ENCODE data around the gene OR5T2. TPM values are rescaled to one million over a fixed set of nuclear protein-coding genes. Genes with fewer than 3 reads are reported as not detected.

Gene OR5T2
- total RNA-seq, 4 donors from 2014 or later, result not detected

DNA sequence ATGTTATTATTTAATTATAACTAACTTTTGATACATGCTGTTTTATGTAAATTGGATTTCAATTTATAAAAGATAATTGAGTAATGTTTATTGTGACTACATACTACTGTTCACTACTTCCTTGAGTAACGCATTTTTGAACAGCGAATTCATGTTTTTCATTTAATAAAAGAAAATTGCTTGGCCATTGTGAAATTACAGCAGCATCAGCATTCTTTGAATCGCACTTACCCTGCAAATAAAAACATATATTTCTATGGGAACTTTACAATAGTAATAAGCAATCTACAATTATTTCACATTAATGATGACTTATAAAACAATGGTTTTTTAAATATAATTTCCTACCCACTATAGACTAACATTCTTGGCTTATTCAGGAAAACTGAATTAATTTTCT, 37.4 kb downstream of the OR5T2 start:
- TF ChIP-seq, protein P1, sequence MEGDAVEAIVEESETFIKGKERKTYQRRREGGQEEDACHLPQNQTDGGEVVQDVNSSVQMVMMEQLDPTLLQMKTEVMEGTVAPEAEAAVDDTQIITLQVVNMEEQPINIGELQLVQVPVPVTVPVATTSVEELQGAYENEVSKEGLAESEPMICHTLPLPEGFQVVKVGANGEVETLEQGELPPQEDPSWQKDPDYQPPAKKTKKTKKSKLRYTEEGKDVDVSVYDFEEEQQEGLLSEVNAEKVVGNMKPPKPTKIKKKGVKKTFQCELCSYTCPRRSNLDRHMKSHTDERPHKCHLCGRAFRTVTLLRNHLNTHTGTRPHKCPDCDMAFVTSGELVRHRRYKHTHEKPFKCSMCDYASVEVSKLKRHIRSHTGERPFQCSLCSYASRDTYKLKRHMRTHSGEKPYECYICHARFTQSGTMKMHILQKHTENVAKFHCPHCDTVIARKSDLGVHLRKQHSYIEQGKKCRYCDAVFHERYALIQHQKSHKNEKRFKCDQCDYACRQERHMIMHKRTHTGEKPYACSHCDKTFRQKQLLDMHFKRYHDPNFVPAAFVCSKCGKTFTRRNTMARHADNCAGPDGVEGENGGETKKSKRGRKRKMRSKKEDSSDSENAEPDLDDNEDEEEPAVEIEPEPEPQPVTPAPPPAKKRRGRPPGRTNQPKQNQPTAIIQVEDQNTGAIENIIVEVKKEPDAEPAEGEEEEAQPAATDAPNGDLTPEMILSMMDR (IDR thresholded peaks at IDR 0.05; ENCODE audit: low read depth), result no peak

- TF ChIP-seq, protein P1 (IDR thresholded peaks at IDR 0.05; ENCODE audit: low read depth), result no peak
Observed at GRCh38 chr11:56188602-56189001, 45.5 kb downstream of the OR5T2 start.

DNA sequence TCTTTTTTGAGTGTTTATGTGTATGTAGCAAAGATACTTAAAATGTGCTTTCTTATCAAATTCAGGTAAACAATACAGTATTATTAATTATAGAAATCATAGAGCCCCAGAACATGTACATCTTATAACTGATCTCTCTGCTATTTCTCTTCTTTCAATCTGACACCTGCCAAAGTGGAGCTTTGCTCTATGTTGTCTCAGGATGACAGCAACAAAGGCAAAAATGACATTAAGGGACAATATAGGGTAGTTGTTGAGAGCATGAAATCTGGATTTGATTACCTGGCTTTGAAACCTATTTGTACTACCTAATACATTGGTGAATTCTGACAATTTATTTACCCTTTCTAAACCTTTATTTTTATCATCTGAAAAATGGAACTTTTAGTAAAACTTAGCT, 50.6 kb downstream of the OR5T2 start:
- TF ChIP-seq, protein P1 (IDR thresholded peaks at IDR 0.05; ENCODE audit: low read depth), result no peak

Other genes starting within 250 kb of the OR5T2 start
- not detected for gene OR5F1, start 239.6 kb downstream of the OR5T2 start, total RNA-seq
- gene OR5AS1, start 206.6 kb downstream of the OR5T2 start, total RNA-seq, result not detected
- not detected for gene OR8I2, start 140.9 kb downstream of the OR5T2 start, total RNA-seq
- gene OR8H2, start 130.6 kb downstream of the OR5T2 start, total RNA-seq, result not detected
- not detected for gene OR8H3, start 111.9 kb downstream of the OR5T2 start, total RNA-seq
- not detected for gene OR8J3, start 94.1 kb downstream of the OR5T2 start, total RNA-seq
- gene OR8K5, start 73.9 kb downstream of the OR5T2 start, total RNA-seq, result not detected
- gene OR5J2, start 57.6 kb downstream of the OR5T2 start, total RNA-seq, result not detected
- gene OR5T3, start 18.0 kb upstream of the OR5T2 start, total RNA-seq, result not detected
- gene OR5T1, start 39.9 kb upstream of the OR5T2 start, total RNA-seq, result not detected
- gene OR8H1, start 58.0 kb upstream of the OR5T2 start, total RNA-seq, result not detected
- not detected for gene OR8K3, start 80.9 kb upstream of the OR5T2 start, total RNA-seq
- not detected for gene OR8K1, start 111.8 kb upstream of the OR5T2 start, total RNA-seq
- gene OR8J1, start 120.0 kb upstream of the OR5T2 start, total RNA-seq, result not detected
- gene OR8U1, start 141.4 kb upstream of the OR5T2 start, total RNA-seq, result not detected
- not detected for gene OR5AL1, start 178.4 kb upstream of the OR5T2 start, total RNA-seq
- gene OR5M3, start 239.1 kb upstream of the OR5T2 start, total RNA-seq, result not detected